Measurements from ENCODE around the gene SHANK3. TPM values are rescaled to one million over a fixed set of nuclear protein-coding genes. Genes with fewer than 3 reads are reported as not detected.
A peak's percentile ranks its signal among the peaks of the same experiment; 100 is the strongest.

SHANK3 gene
- total RNA-seq, 5 donors from 2014 or later (not counting 1 experiment from before 2014, with no cell fraction given), result 0.22 to 0.47 (median 0.28) TPM

- Histone ChIP-seq H3K27ac (ENCODE audit: low read length) (no peak overlapping the region), H3K9me3 (no peaks in the 10 kb centered on the region), H3K36me3 (ENCODE audit: control insufficient read depth in 2 of 2, extremely low read depth in 1 of 2, insufficient read depth in 1 of 2, low read length in 1 of 2) (no peaks in the 10 kb centered on the region), H3K4me3 (ENCODE audit: control insufficient read depth in 1 of 2, extremely low read depth in 1 of 2, low read length in 1 of 2) (no peak overlapping the region), H3K27me3 (replicated peaks in 1 of 2; ENCODE audit: control insufficient read depth in 2 of 2, extremely low read depth in 1 of 2, insufficient read depth in 2 of 2, low read length in 1 of 2) (peaks cover 0 to 23% of the 10 kb centered on the region in 2 experiments), H3K4me1 (ENCODE audit: control insufficient read depth in 1 of 2, extremely low read depth in 1 of 2, insufficient read depth in 2 of 2, low read length in 2 of 2) (no peaks in the 10 kb centered on the region)
- H3K27ac Mint-ChIP-seq, result no peak overlapping the region
- H3K4me3 Mint-ChIP-seq, result no peak overlapping the region
- POLR2A ChIA-PET, result no interaction called here
- ATAC-seq (replicated peaks in 1 of 4) (no peak), DNase-seq (no peak)
- no peaks in the 10 kb centered on the region for H3K4me1 Mint-ChIP-seq
- H3K9me3 Mint-ChIP-seq, result no peaks in the 10 kb centered on the region
- H3K36me3 Mint-ChIP-seq, result no peaks in the 10 kb centered on the region
- WGBS (ENCODE audit: insufficient coverage), result 89% methylated on average over 10 of the region's 12 CpGs
- CTCF ChIA-PET, result no interaction called here
- peaks cover 3 to 22% of the 10 kb centered on the region in 2 donors for H3K27me3 Mint-ChIP-seq
Observed at GRCh38 chr22:50665212-50665611, 7.4 kb upstream of the SHANK3 start.

DNA sequence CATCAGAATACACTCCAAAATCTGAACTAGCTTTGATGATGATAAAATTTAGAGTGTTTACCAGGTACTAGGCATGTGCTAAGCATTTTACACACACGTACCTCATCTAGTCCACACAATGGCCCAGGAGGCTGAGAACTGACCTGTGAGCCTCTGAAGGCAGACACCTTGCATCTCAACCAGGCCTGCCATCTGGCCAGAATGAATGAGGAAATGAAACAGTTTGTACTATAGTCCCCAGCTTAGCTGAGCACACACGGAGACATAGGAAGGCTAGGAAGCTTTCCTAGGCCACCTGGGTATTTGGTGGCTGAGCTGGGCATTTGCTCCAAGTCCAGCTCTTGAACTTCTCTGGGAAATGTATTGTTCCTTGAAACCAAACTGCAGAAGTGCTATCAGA, 6.9 kb upstream of the SHANK3 start:
- H3K36me3 Mint-ChIP-seq, result no peaks in the 10 kb centered on the region
- 40% methylated on average over 1 of the region's 2 CpGs for WGBS (ENCODE audit: insufficient coverage)
- Histone ChIP-seq H3K9me3 (no peaks in the 10 kb centered on the region), H3K4me3 (ENCODE audit: control insufficient read depth in 1 of 2, extremely low read depth in 1 of 2, low read length in 1 of 2) (no peak overlapping the region), H3K27me3 (replicated peaks in 1 of 2; ENCODE audit: control insufficient read depth in 2 of 2, extremely low read depth in 1 of 2, insufficient read depth in 2 of 2, low read length in 1 of 2) (peaks cover 0 to 27% of the 10 kb centered on the region in 2 experiments), H3K36me3 (ENCODE audit: control insufficient read depth in 2 of 2, extremely low read depth in 1 of 2, insufficient read depth in 1 of 2, low read length in 1 of 2) (no peaks in the 10 kb centered on the region), H3K27ac (ENCODE audit: low read length) (no peak overlapping the region), H3K4me1 (ENCODE audit: control insufficient read depth in 1 of 2, extremely low read depth in 1 of 2, insufficient read depth in 2 of 2, low read length in 2 of 2) (no peaks in the 10 kb centered on the region)
- H3K9me3 Mint-ChIP-seq, result no peaks in the 10 kb centered on the region
- CTCF ChIA-PET, result no interaction called here
- H3K27me3 Mint-ChIP-seq, result peaks cover 3 to 24% of the 10 kb centered on the region in 2 donors
- H3K27ac Mint-ChIP-seq, result no peak overlapping the region
- H3K4me1 Mint-ChIP-seq, result no peaks in the 10 kb centered on the region
- ATAC-seq (replicated peaks in 1 of 4) (no peak), DNase-seq (no peak)
- POLR2A ChIA-PET, result no interaction called here
- H3K4me3 Mint-ChIP-seq, result no peak overlapping the region

GRCh38 chr22:50670513-50670912, 2.1 kb upstream of the SHANK3 start:
- peaks cover 0 to 20% of the 10 kb centered on the region in 2 experiments for H3K4me1 ChIP-seq (ENCODE audit: control insufficient read depth in 1 of 2, extremely low read depth in 1 of 2, insufficient read depth in 2 of 2, low read length in 2 of 2)
- H3K4me3 ChIP-seq (ENCODE audit: control insufficient read depth in 1 of 2, extremely low read depth in 1 of 2, low read length in 1 of 2), result no peak overlapping the region
- H3K9me3 Mint-ChIP-seq, result no peaks in the 10 kb centered on the region
- ATAC-seq (replicated peaks in 1 of 4), result no peak
- no peaks in the 10 kb centered on the region for H3K36me3 ChIP-seq (ENCODE audit: control insufficient read depth in 2 of 2, extremely low read depth in 1 of 2, insufficient read depth in 1 of 2, low read length in 1 of 2)
- no peak overlapping the region for H3K27ac Mint-ChIP-seq
- H3K9me3 ChIP-seq, result no peaks in the 10 kb centered on the region
- H3K4me1 Mint-ChIP-seq, result peaks cover 16 to 21% (median 18%) of the 10 kb centered on the region in 3 donors
- WGBS (ENCODE audit: insufficient coverage), result 94% methylated on average over 4 of the region's 4 CpGs
- no peak overlapping the region for H3K27ac ChIP-seq (ENCODE audit: low read length)
- ChIA-PET CTCF (no interaction called here), POLR2A (interaction anchor here in 1 of 2 donors (0.7 kb wide), 1 partner anchor 24 kb away, joined by 5 read pairs; no protein-coding TSS in a partner anchor)
- no peak overlapping the region for H3K4me3 Mint-ChIP-seq
- H3K27me3 ChIP-seq (replicated peaks in 1 of 2; ENCODE audit: control insufficient read depth in 2 of 2, extremely low read depth in 1 of 2, insufficient read depth in 2 of 2, low read length in 1 of 2), result peaks cover 0 to 60% of the 10 kb centered on the region in 2 experiments
- DNase-seq, result no peak
- no peaks in the 10 kb centered on the region for H3K36me3 Mint-ChIP-seq
- H3K27me3 Mint-ChIP-seq, result peaks cover 29 to 43% of the 10 kb centered on the region in 2 donors

DNA sequence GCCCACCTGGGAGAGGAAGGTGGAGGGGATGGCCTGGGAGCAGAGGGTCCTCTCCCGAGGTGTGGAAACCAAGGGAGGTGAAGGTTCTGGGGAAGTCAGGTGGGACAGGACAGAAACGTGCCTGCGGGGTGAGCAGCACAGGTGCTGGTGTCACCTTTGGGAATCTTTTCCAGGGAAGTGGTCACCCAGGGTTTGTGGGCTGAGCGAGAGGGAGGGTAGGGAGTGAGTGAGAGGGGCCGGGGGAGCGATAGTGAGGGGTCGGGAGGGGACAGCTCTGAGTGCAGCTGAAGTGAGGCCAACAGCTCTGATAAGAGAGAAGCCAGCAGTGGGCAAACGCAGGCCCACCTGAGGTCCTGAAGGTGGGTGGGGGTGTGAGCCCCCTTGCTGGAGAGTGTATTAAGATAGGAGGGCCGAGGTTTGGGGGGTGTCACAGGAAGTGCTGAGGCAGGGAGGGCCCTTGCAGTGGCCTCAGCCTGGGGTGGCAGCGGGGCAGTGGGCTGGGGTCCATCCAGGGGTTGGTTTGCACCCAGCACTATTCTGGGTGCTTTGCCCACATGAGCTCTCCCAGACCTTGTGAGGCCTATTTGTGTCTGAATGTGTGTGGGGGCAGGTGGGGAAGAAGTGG, 1.6 kb upstream of the SHANK3 start:
- H3K4me1 Mint-ChIP-seq, result peaks cover 19 to 24% (median 22%) of the 10 kb centered on the region in 3 donors
- no peak overlapping the region for H3K4me3 ChIP-seq (ENCODE audit: control insufficient read depth in 1 of 2, extremely low read depth in 1 of 2, low read length in 1 of 2)
- peak overlapping the region in 2 of 3 donors; percentile 2 to 71 for H3K4me3 Mint-ChIP-seq
- no peaks in the 10 kb centered on the region for H3K36me3 ChIP-seq (ENCODE audit: control insufficient read depth in 2 of 2, extremely low read depth in 1 of 2, insufficient read depth in 1 of 2, low read length in 1 of 2)
- no peaks in the 10 kb centered on the region for H3K9me3 ChIP-seq
- 61% methylated on average over 10 of the region's 10 CpGs for WGBS (ENCODE audit: insufficient coverage)
- H3K27me3 ChIP-seq (replicated peaks in 1 of 2; ENCODE audit: control insufficient read depth in 2 of 2, extremely low read depth in 1 of 2, insufficient read depth in 2 of 2, low read length in 1 of 2), result peaks cover 0 to 61% of the 10 kb centered on the region in 2 experiments
- peaks cover 33 to 48% of the 10 kb centered on the region in 2 donors for H3K27me3 Mint-ChIP-seq
- no peaks in the 10 kb centered on the region for H3K9me3 Mint-ChIP-seq
- ChIA-PET CTCF (no interaction called here), POLR2A (interaction anchor here in 1 of 2 donors (0.7 kb wide), 1 partner anchor 25 kb away, joined by 5 read pairs; no protein-coding TSS in a partner anchor)
- ATAC-seq (replicated peaks in 1 of 4) (no peak), DNase-seq (no peak)
- H3K27ac ChIP-seq (ENCODE audit: low read length), result no peak overlapping the region
- H3K4me1 ChIP-seq (ENCODE audit: control insufficient read depth in 1 of 2, extremely low read depth in 1 of 2, insufficient read depth in 2 of 2, low read length in 2 of 2), result peaks cover 0 to 20% of the 10 kb centered on the region in 2 experiments
- no peaks in the 10 kb centered on the region for H3K36me3 Mint-ChIP-seq
- peak overlapping the region in 1 of 2 donors; percentile 52 for H3K27ac Mint-ChIP-seq

GRCh38 chr22:50671641-50672040, 982 bp upstream of the SHANK3 start:
- no peak overlapping the region for H3K4me3 ChIP-seq (ENCODE audit: control insufficient read depth in 1 of 2, extremely low read depth in 1 of 2, low read length in 1 of 2)
- Mint-ChIP-seq H3K36me3 (no peaks in the 10 kb centered on the region), H3K4me1 (peaks cover 19 to 24% (median 22%) of the 10 kb centered on the region in 3 donors), H3K27me3 (peaks cover 35 to 49% of the 10 kb centered on the region in 2 donors), H3K27ac (peak overlapping the region in 1 of 2 donors; percentile 52), H3K4me3 (peak overlapping the region in 1 of 3 donors; percentile 71), H3K9me3 (no peaks in the 10 kb centered on the region)
- ATAC-seq (replicated peaks in 1 of 4) (no peak), DNase-seq (no peak)
- H3K27me3 ChIP-seq (replicated peaks in 1 of 2; ENCODE audit: control insufficient read depth in 2 of 2, extremely low read depth in 1 of 2, insufficient read depth in 2 of 2, low read length in 1 of 2), result peaks cover 0 to 61% of the 10 kb centered on the region in 2 experiments
- CTCF ChIA-PET, result no interaction called here
- 49% methylated on average over 9 of the region's 11 CpGs for WGBS (ENCODE audit: insufficient coverage)
- POLR2A ChIA-PET, result no interaction called here
- no peaks in the 10 kb centered on the region for H3K36me3 ChIP-seq (ENCODE audit: control insufficient read depth in 2 of 2, extremely low read depth in 1 of 2, insufficient read depth in 1 of 2, low read length in 1 of 2)
- H3K9me3 ChIP-seq, result no peaks in the 10 kb centered on the region
- no peak overlapping the region for H3K27ac ChIP-seq (ENCODE audit: low read length)
- H3K4me1 ChIP-seq (ENCODE audit: control insufficient read depth in 1 of 2, extremely low read depth in 1 of 2, insufficient read depth in 2 of 2, low read length in 2 of 2), result peaks cover 0 to 20% of the 10 kb centered on the region in 2 experiments

- Histone ChIP-seq H3K9me3 (no peaks in the 10 kb centered on the region), H3K27ac (ENCODE audit: low read length) (no peak overlapping the region), H3K4me3 (ENCODE audit: control insufficient read depth in 1 of 2, extremely low read depth in 1 of 2, low read length in 1 of 2) (no peak overlapping the region), H3K36me3 (ENCODE audit: control insufficient read depth in 2 of 2, extremely low read depth in 1 of 2, insufficient read depth in 1 of 2, low read length in 1 of 2) (no peaks in the 10 kb centered on the region), H3K4me1 (ENCODE audit: control insufficient read depth in 1 of 2, extremely low read depth in 1 of 2, insufficient read depth in 2 of 2, low read length in 2 of 2) (peaks cover 0 to 20% of the 10 kb centered on the region in 2 experiments), H3K27me3 (replicated peaks in 1 of 2; ENCODE audit: control insufficient read depth in 2 of 2, extremely low read depth in 1 of 2, insufficient read depth in 2 of 2, low read length in 1 of 2) (peaks cover 0 to 65% of the 10 kb centered on the region in 2 experiments)
- ChIA-PET POLR2A (no interaction called here), CTCF (no interaction called here)
- Mint-ChIP-seq H3K27ac (no peak overlapping the region), H3K27me3 (peaks cover 35 to 45% of the 10 kb centered on the region in 2 donors), H3K4me1 (peaks cover 19 to 24% (median 22%) of the 10 kb centered on the region in 3 donors), H3K9me3 (no peaks in the 10 kb centered on the region), H3K36me3 (no peaks in the 10 kb centered on the region), H3K4me3 (peak overlapping the region in 1 of 3 donors; percentile 71)
- ATAC-seq (replicated peaks in 1 of 4) (no peak), DNase-seq (no peak)
- WGBS (ENCODE audit: insufficient coverage), result 79% methylated on average over 6 of the region's 8 CpGs
Observed at GRCh38 chr22:50672041-50672440, 582 bp upstream of the SHANK3 start.
